ENCODE data around the gene BTRC. TPM values are rescaled to one million over a fixed set of nuclear protein-coding genes. Genes with fewer than 3 reads are reported as not detected.
"Not testable (repeated sequence)": the region's sequence is repeated elsewhere in the genome, so short reads cannot be mapped to it uniquely, and the experiment has no call there.

BTRC gene
- total RNA-seq, 1 donor from 2014 or later = 18.3 TPM

GRCh38 chr10:101385866-101386658, 32.1 kb downstream of the BTRC start:
- no peak for DNase-seq (ENCODE audit: low spot score)

- DNase-seq (ENCODE audit: low spot score) = no peak
Observed at GRCh38 chr10:101386659-101387259, 32.8 kb downstream of the BTRC start.

DNA sequence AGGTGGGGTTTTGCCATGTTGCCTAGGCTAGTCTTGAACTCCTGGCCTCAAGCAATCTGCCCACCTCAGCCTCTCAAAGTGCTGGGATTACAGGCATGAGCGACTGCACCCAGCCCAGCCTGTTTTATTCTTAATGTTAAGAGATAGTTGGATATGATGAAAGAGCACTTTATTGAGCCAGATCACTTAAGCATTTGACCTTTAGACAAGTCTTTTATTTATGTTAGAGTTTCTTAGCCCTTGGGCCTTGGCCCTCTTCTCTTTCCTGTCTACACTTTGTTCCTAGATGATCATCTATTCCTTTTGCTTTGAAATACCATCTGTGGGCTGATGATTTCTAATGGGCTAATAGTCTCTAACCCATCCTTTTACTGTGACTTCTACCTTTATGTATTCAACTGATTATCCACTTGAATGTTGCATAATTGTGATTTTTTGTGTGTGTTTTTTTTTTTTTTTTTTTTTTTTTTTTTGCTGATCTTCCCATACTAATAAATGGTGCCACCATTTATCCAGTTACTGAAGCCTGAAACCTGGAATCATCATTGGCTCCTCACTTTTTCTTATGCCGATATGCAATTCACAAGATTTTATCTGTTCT, 34.8 kb downstream of the BTRC start:
- DNase-seq (ENCODE audit: low spot score) = no peak

- not testable (repeated sequence) for DNase-seq (ENCODE audit: low spot score)
Observed at GRCh38 chr10:101389532-101389931, 35.6 kb downstream of the BTRC start.

DNA sequence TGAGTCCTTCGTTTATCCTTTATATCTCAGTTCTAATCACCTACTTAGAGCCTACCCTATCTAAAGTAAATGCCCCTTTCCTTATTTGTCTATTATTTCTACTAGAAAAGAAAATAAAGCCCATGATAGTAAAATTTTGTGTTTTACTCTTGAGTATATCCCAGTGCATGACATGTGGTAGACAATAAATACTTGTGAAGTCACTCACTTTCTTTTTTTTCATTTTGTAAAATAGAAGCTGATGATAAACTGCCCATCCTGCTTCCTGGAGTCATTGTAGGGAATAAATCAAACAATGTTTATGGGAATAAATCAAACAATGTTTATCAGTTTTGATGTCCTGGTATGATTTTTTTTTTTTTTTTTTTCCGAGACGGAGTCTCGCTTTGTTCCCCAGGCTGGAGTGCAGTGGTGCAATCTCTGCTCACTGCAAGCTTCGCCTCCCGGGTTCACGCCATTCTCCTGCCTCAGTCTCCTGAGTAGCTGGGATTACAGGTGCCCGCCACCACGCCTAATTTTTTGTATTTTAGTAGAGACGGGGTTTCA, 36.1 kb downstream of the BTRC start:
- no peak for DNase-seq (ENCODE audit: low spot score)

- DNase-seq (ENCODE audit: low spot score) = no peak
Observed at GRCh38 chr10:101393378-101393777, 39.4 kb downstream of the BTRC start.

DNA sequence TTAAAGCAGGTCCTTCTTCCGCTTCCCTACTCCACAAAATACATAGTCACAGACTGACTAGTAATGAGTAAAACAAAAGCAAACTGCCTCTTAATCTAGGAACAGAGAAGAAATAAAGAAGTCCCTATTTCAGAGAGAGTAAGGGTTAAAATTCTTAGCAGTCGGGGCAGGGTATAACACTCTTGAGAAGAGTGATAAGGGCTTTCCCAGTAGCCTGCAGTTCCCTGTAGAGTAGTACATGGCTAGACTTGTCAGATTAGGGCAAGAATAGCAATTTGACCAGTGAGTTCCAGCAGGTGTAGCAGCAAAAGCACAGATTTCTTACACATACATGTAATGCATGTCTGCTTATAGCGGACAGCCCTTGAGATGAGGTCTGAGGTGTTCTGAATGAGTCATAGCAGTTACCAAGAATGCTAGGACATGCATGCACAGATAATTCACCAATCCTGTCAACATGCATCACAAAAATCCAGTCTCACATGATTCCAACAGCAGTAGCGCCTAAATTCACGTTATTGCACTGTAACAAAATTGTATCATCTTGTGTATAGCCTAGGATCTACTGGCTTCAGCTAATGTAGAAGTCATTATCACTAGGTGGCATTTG, 40.7 kb downstream of the BTRC start:
- DNase-seq (ENCODE audit: low spot score) = no peak

DNA sequence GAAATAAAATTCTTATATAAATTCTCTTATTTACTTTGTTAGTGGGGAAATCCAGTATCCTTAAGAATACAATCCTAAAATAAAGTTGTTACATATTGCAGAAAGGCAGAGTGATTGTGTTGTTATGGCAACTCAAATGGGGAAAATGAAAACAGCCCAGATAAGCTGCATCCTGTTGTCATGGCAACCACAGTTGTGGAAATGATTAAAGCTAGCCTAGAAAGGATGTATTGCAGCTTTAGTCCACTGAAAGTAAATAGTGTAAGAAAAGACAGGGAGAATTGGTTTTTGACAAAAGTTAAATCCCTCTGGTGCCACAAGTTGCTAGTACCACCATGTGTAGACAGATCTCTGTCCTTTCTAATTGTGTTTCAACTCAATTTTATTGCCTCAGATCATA, 43.2 kb downstream of the BTRC start:
- DNase-seq (ENCODE audit: low spot score) = no peak

GRCh38 chr10:101400585-101400984, 46.6 kb downstream of the BTRC start:
- DNase-seq (ENCODE audit: low spot score) = no peak

DNA sequence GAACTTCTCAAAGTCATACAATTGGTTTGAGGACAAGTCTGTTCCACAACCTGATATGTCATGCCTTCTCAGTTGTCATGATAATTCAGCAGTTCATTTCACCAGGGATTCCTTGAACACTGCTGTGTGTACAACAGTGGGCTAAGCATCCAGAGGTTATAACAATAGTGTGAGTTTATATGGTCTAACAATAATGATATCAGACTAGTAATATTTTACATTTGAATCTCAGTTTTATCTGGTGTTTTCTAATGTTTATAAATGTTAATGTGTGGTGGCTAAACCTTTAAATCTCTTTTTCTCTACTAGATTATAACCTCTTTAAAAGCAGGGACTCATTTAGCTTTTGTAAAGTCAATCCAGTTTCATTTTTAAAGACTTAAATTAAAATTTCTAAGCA, 48.7 kb downstream of the BTRC start:
- no peak for DNase-seq (ENCODE audit: low spot score)

DNA sequence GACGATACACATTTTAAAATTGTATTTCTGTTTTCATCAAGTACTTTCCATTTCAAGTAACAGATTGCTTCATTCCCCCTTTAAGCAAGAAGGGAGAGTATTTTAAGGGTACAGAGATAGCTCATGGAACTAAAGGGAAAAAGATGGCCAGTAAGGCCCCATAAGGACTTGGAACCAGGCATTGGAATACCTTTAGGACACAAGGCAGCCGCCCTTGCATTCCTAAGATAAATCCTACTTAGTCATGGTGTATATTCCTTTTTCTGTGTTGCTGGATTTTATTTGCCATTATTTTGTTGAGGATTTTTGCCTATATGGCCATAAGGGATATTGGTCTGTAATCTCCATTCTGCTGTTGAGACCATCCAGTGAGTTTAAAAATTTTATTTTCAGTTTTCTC, 49.2 kb downstream of the BTRC start:
- DNase-seq (ENCODE audit: low spot score) = no peak

DNA sequence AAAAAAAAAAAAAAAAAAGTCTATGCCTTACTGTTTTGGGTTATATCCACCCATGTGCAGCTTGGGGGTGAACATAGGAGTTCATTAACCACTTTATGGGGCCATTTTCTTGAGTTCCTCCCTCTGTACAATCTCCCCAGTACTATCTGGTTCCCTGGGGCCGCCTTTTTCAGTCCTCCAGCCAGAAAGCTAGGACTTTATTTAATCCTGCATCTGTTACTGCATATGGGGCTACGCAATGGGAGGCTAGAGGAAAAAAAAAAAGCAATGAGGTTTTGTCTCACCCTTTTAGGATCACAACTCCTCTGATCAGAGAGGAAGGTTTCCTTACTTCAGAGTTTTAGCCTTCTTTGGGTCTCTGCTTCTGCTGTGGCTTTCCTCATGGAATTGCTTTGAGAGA, 51.0 kb downstream of the BTRC start:
- no peak for DNase-seq (ENCODE audit: low spot score)

DNA sequence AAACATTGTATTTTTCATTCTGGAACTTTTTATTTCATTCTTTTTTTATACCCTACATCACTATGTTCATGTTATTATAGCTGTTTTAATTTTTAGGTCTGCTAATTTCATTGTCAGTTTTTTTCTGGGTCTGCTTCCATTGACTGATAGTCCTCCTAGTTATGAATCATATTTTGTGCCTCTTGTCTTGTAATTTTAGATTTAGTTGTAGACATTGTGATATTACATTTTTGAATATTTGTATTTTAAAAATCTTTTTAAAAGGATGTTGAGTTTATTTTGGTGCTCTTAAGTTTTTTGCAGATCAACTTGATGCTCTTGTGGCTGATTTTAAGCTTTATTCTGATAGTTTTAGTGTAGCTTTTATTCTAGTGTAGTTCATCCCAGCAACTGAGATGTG, 57.6 kb downstream of the BTRC start:
- DNase-seq (ENCODE audit: low spot score) = no peak

GRCh38 chr10:101414034-101414433, 60.1 kb downstream of the BTRC start:
- DNase-seq (ENCODE audit: low spot score) = no peak

GRCh38 chr10:101415884-101416283, 61.9 kb downstream of the BTRC start:
- DNase-seq (ENCODE audit: low spot score) = no peak

- DNase-seq (ENCODE audit: low spot score) = not testable (repeated sequence)
Observed at GRCh38 chr10:101421967-101422366, 68.0 kb downstream of the BTRC start.

DNA sequence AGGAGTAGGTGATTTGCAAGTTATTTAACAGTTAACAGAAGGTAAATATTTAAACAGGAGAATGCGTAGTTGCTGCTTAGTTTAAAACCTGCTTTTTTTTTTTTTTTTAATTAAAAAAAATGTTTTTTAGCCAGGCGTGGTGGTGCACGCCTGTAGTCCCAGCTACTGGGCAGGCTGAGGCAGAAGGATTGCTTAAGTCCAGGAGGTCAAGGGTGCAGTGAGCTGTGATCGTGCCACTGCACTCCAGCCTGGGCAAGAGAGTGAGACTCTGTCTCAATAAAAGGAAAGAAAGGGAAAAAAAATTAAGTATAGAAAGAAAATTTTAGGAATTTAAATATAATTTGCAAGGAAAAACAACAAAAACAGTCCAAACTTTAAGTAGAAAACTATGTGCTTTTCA, 71.6 kb downstream of the BTRC start:
- no peak for DNase-seq (ENCODE audit: low spot score)

- DNase-seq (ENCODE audit: low spot score) = no peak
Observed at GRCh38 chr10:101428036-101428435, 74.1 kb downstream of the BTRC start.

- DNase-seq (ENCODE audit: low spot score) = no peak
Observed at GRCh38 chr10:101429423-101429822, 75.5 kb downstream of the BTRC start.

DNA sequence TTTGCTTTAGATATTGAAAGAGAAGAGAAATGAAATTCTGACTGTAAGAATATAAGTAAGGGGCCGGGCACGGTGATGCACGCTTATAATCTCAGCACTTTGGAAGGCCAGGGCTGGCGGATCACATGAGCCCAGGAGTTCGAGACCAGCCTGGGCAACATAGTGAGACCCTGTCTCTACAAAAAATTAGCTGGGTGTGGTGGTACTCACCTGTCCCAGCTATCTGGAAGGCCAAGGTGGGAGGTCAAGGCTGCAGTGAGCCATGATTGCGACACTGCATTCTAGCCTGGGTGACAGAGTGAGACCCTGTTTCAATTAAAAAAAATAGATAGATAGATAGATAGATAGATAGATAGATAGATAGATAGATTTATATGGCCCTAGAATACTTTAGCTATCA, 82.3 kb downstream of the BTRC start:
- no peak for DNase-seq (ENCODE audit: low spot score)

- no peak for DNase-seq (ENCODE audit: low spot score)
Observed at GRCh38 chr10:101438881-101439391, 85.0 kb downstream of the BTRC start.
